PC-9 (cell line): ENCODE measurements around the gene STMN3. TPM values are rescaled to one million over a fixed set of nuclear protein-coding genes. Genes with fewer than 3 reads are reported as not detected.

Experiments used
- BruUV-seq: library from RNA; stranded (reverse); fragments of 400-500 nt; replicated peaks from 2 replicates; lab custom pipeline; 2021; lab: Mats Ljungman, UMichigan
- CTCF ChIA-PET: fragments of 300-600 bp; sonication (Branson Sonifier 250); formaldehyde crosslinking; loops from one replicate; lab custom pipeline; 2022; ENCODE audit warnings: antibody characterized with exemption; lab: Charles Lee
- POLR2A ChIA-PET: fragments of 300-600 bp; sonication (Branson Sonifier 250); formaldehyde crosslinking; loops from one replicate; lab custom pipeline; 2022; ENCODE audit warnings: antibody characterized with exemption; ENCODE audit not compliant: unreplicated experiment; lab: Charles Lee
- DNase-seq, 2 experiments: peaks; one replicate each; pipeline versions ENCODE4 v3.0.0 to v3.0.0-alpha.2; 2015 to 2022; ENCODE audit warnings: mixed read lengths in 1 of 2
- H2AFZ ChIP-seq: fragments of 200-600 bp; sonication (generic); 2 replicates; pipeline ENCODE4 v1.8.1; 2017; ENCODE audit warnings: antibody characterized with exemption
- H3F3A ChIP-seq: fragments of 200-600 bp; sonication (generic); 2 replicates; pipeline ENCODE4 v1.8.1; 2017; ENCODE audit warnings: antibody characterized with exemption, mild to moderate bottlenecking, low read depth; ENCODE audit not compliant: insufficient read depth
- H3K27ac ChIP-seq: fragments of 200-600 bp; sonication (generic); 2 replicates; pipeline ENCODE4 v1.6.1; 2016; ENCODE audit warnings: mixed run types
- H3K27me3 ChIP-seq: fragments of 200-600 bp; sonication (generic); 2 replicates; pipeline ENCODE4 v1.6.1; 2016; ENCODE audit warnings: low read depth, mixed run types; ENCODE audit not compliant: insufficient read depth
- H3K36me3 ChIP-seq: fragments of 200-600 bp; sonication (generic); 2 replicates; pipeline ENCODE4 v1.6.1; 2016; ENCODE audit warnings: low read depth, mixed run types
- H3K4me1 ChIP-seq: fragments of 200-600 bp; sonication (generic); replicated peaks from 2 replicates; pipeline ENCODE4 v1.6.1; 2016; ENCODE audit warnings: mixed run types; ENCODE audit not compliant: insufficient read depth
- H3K4me2 ChIP-seq: fragments of 200-600 bp; sonication (generic); 2 replicates; pipeline ENCODE4 v1.6.1; 2017; ENCODE audit warnings: mixed run types
- H3K4me3 ChIP-seq: fragments of 200-600 bp; sonication (generic); 2 replicates; pipeline ENCODE4 v1.6.1; 2016; ENCODE audit warnings: mixed run types
- H3K79me2 ChIP-seq: fragments of 200-600 bp; sonication (generic); 2 replicates; pipeline ENCODE4 v1.6.1; 2017; ENCODE audit warnings: low read depth, mixed run types
- H3K9me2 ChIP-seq: fragments of 200-600 bp; sonication (generic); 2 replicates; pipeline ENCODE4 v1.8.1; 2017; ENCODE audit warnings: mild to moderate bottlenecking; ENCODE audit not compliant: insufficient read depth
- H3K9me3 ChIP-seq: fragments of 200-600 bp; sonication (generic); 2 replicates; pipeline ENCODE4 v1.8.1; 2016; ENCODE audit warnings: low read depth; ENCODE audit not compliant: insufficient read depth
- H4K20me1 ChIP-seq: fragments of 200-600 bp; sonication (generic); 2 replicates; pipeline ENCODE4 v1.8.1; 2017; ENCODE audit not compliant: insufficient read depth
- EZH2 ChIP-seq: fragments of 200-600 bp; sonication (generic); IDR thresholded peaks from 2 replicates; pipeline ENCODE4 v1.8.0; 2017; ENCODE audit warnings: antibody characterized with exemption, low read depth
- intact Hi-C: fragments of 100-400 bp; cut with micrococcal nuclease; formaldehyde crosslinking; loops from one replicate; pipeline ENCODE4 v1.10.0; 2022; ENCODE audit not compliant: unreplicated experiment
- total RNA-seq: library from RNA; stranded (reverse); gene quantifications from 2 replicates; pipeline ENCODE4 v1.2.3, GENCODE V29; 2021
- TF ChIP-seq, protein P1 (sequence below): fragments of 200-600 bp; sonication (generic); conservative IDR thresholded peaks from 2 replicates; pipeline ENCODE4 v1.6.1; 2017; ENCODE audit warnings: mixed run types, antibody characterized with exemption, mild to moderate bottlenecking, moderate library complexity

Gene STMN3
- total RNA-seq, 1 experiment from 2014 or later: 24.3 TPM

DNA sequence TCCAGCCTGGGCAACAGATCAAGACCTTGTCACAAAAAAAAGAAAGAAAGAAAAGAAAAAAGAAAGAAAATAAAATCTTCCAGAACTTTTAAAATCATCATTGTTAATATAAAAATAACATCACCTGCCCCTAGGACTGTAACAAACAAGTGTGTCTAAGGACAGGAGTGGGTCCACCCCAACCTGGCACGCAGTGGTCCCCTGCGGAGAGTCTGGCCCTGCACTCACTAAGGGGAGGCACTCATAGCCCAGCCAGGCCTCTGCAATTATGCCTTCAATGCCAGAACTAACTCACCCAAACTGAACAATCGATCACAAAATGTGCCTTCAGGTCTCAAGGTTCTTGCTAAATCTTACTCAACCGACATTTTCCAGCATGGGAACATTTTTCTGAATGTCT lies 31.1 kb downstream of the STMN3 start:
- Histone ChIP-seq H3K27me3 (no peaks in the 10 kb centered on the region), H3K4me2 (no peak overlapping the region), H3K4me1 (peaks cover 12% of the 10 kb centered on the region), H3K4me3 (no peak overlapping the region), H3K9me3 (no peaks in the 10 kb centered on the region), H3K9me2 (no peaks in the 10 kb centered on the region), H3K27ac (no peak overlapping the region), H3K36me3 (peaks cover 9% of the 10 kb centered on the region; the same call in 1 of the 2 replicates), H3K79me2 (peaks cover 69% of the 10 kb centered on the region), H3F3A (peaks cover 14% of the 10 kb centered on the region; the same call in 1 of the 2 replicates), H2AFZ (no peak overlapping the region), H4K20me1 (peaks cover 15% of the 10 kb centered on the region)
- intact Hi-C loops: no loop called here
- TF ChIP-seq EZH2: no peak
- TF ChIP-seq, protein P1, sequence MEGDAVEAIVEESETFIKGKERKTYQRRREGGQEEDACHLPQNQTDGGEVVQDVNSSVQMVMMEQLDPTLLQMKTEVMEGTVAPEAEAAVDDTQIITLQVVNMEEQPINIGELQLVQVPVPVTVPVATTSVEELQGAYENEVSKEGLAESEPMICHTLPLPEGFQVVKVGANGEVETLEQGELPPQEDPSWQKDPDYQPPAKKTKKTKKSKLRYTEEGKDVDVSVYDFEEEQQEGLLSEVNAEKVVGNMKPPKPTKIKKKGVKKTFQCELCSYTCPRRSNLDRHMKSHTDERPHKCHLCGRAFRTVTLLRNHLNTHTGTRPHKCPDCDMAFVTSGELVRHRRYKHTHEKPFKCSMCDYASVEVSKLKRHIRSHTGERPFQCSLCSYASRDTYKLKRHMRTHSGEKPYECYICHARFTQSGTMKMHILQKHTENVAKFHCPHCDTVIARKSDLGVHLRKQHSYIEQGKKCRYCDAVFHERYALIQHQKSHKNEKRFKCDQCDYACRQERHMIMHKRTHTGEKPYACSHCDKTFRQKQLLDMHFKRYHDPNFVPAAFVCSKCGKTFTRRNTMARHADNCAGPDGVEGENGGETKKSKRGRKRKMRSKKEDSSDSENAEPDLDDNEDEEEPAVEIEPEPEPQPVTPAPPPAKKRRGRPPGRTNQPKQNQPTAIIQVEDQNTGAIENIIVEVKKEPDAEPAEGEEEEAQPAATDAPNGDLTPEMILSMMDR: no peak
- no TSS peak for BruUV-seq
- DNase-seq: no peak
- ChIA-PET CTCF (no interaction called here), POLR2A (no interaction called here)

DNA sequence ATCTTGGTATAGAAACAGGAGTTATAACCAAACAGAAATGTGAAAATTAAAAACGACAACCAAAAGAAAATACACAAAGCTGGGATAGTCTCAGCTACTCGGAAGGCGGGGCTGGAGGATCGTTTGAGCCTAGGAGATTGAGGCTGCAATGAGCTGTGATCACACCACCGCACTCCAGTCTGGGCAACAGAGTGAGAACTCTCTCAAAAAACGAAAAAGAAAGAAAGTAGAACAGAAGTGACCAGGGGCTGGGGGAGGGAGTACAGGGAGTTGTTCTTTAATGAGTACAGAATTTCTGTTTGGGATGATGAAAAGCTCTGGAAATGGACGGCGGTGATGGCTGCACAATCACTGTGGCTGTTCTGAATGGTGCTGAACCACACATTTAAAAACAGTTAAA lies 32.2 kb downstream of the STMN3 start:
- ChIA-PET POLR2A (no interaction called here), CTCF (no interaction called here)
- Histone ChIP-seq H3K36me3 (peaks cover 9% of the 10 kb centered on the region; the same call in 1 of the 2 replicates), H3K79me2 (peaks cover 65% of the 10 kb centered on the region), H4K20me1 (peaks cover 15% of the 10 kb centered on the region), H3K4me3 (no peak overlapping the region), H3K4me1 (peaks cover 12% of the 10 kb centered on the region), H3K4me2 (no peak overlapping the region), H3F3A (peaks cover 14% of the 10 kb centered on the region; the same call in 1 of the 2 replicates), H3K27ac (no peak overlapping the region), H3K9me2 (no peaks in the 10 kb centered on the region), H3K27me3 (no peaks in the 10 kb centered on the region), H2AFZ (no peak overlapping the region), H3K9me3 (no peaks in the 10 kb centered on the region)
- DNase-seq: no peak
- TF ChIP-seq, protein P1: no peak
- no peak for TF ChIP-seq EZH2
- no TSS peak for BruUV-seq
- intact Hi-C loops: no loop called here

DNA sequence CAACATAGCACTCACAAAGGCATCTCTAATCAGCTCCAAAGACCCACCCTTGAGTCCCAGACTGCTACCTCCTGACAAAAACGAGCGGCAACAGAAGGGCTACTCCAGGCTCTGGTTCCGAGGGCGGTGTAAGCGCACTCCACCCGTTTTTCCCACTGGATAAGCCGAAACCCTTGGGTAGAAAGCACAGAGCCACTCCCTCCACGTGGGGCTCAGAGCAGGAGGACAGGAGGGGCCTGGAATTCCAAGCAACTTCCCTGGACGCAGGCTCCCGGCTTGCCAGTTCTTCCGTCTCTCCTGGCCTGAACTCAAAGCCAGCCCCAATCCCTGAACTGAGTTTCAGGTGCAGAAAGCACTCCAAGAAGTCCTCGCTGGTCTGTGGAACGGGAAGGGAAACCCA lies 33.7 kb downstream of the STMN3 start:
- Histone ChIP-seq H3K4me2 (no peak overlapping the region), H3K4me1 (no peaks in the 10 kb centered on the region), H3K36me3 (peaks cover 9% of the 10 kb centered on the region; the same call in 1 of the 2 replicates), H3K4me3 (no peak overlapping the region), H3K27ac (no peak overlapping the region), H3K9me2 (no peaks in the 10 kb centered on the region), H4K20me1 (peaks cover 15% of the 10 kb centered on the region), H3K27me3 (no peaks in the 10 kb centered on the region), H3K9me3 (no peaks in the 10 kb centered on the region), H3K79me2 (peaks cover 50% of the 10 kb centered on the region), H3F3A (peaks cover under 1% of the 10 kb centered on the region; the same call in 1 of the 2 replicates), H2AFZ (no peak overlapping the region)
- no TSS peak for BruUV-seq
- intact Hi-C loops: no loop called here
- no peak for TF ChIP-seq EZH2
- TF ChIP-seq, protein P1: no peak
- POLR2A ChIA-PET: no interaction called here
- no peak for DNase-seq
- CTCF ChIA-PET: no interaction called here
